Heart right ventricle (tissue), 16 donors: ENCODE results near the gene KIAA2012. TPM values are rescaled to one million over a fixed set of nuclear protein-coding genes. Genes with fewer than 3 reads are reported as not detected.
A peak's percentile ranks its signal among the peaks of the same experiment; 100 is the strongest.

Experiments used
- ATAC-seq, 8 donors: fragments of 200-7000 bp; cut with Tn5 transposase; one replicate each; pipeline ENCODE4 v1.9.1; 2020; ENCODE audit warnings: mild to moderate bottlenecking in 8 of 8, moderate library complexity in 8 of 8, moderate number of reproducible peaks in 1 of 8
- DNase-seq, 2 donors: peaks; one replicate each; pipeline ENCODE4 v3.0.0-alpha.2; 2020
- H3K27ac ChIP-seq, 10 donors: fragments of 200-600 bp; sonication (generic) in 2 of 10; one replicate each; pipeline versions ENCODE4 v1.5.0 to v1.8.0; 2020 to 2022; ENCODE audit warnings: mild to moderate bottlenecking in 3 of 10
- H3K27me3 ChIP-seq, 7 donors: fragments of 200-600 bp; one replicate each; pipeline ENCODE4 v1.8.0; 2021 to 2022; ENCODE audit warnings: mild to moderate bottlenecking in 2 of 7
- H3K36me3 ChIP-seq, 9 donors: fragments of 200-600 bp; sonication (generic) in 1 of 9; one replicate each; pipeline versions ENCODE4 v1.5.0 to v1.8.0; 2020 to 2022; ENCODE audit warnings: mild to moderate bottlenecking in 2 of 9
- H3K4me1 ChIP-seq, 9 donors: fragments of 200-600 bp; sonication (generic) in 1 of 9; one replicate each; pipeline versions ENCODE4 v1.5.0 to v1.8.0; 2020 to 2022; ENCODE audit warnings: mild to moderate bottlenecking in 4 of 9
- H3K4me3 ChIP-seq, 10 donors: fragments of 200-600 bp; sonication (generic) in 2 of 10; one replicate each; pipeline versions ENCODE4 v1.5.0 to v1.8.0; 2020 to 2022; ENCODE audit warnings: mild to moderate bottlenecking in 7 of 10, moderate library complexity in 2 of 10
- H3K9me3 ChIP-seq, 11 donors: fragments of 200-600 bp in 10 of 11; sonication (generic) in 2 of 11; one replicate each; pipeline versions ENCODE4 v1.5.0 to v1.8.0; 2013 to 2022; ENCODE audit warnings: mild to moderate bottlenecking in 2 of 11, control low read depth in 1 of 11, moderate library complexity in 1 of 11
- WGBS, 2 donors: extraction: QIAGEN DNeasy Blood & Tissue Kit; methylation state at CpG; one replicate each; pipeline ENCODE4 v1.1.7; 2013; ENCODE audit warnings: inconsistent platforms in 1 of 2; 5-methylcytosine and 5-hydroxymethylcytosine counted together
- intact Hi-C, 10 donors: fragments of 100-400 bp; cut with DNase I; formaldehyde crosslinking; loops; one replicate each; pipeline versions ENCODE4 v1.11.1 to v1.14.2; 2022
- polyA plus RNA-seq, 2 donors: library from polyadenylated mRNA; stranded (reverse); fragments of 200-250 nt; gene quantifications; one replicate each; pipeline ENCODE4 v1.2.3, GENCODE V29; 2013
- total RNA-seq, 10 donors: library from RNA; stranded (reverse); fragmentation: NEBNext Ultra II Directional in 3 of 10; extraction: Animal tissue kit (Norgen Biotek cat#: 25700) in 3 of 10; gene quantifications; one replicate each; pipeline versions ENCODE4 v1.2.1 to v1.2.4, GENCODE V29; 2021 to 2023
- TF ChIP-seq, protein P1 (sequence below), 9 donors: fragments of 200-600 bp; sonication (generic) in 2 of 9; IDR thresholded peaks; one replicate each; pipeline versions ENCODE4 v1.5.0 to v1.8.0; 2021 to 2022; ENCODE audit warnings: antibody characterized with exemption in 9 of 9, mild to moderate bottlenecking in 5 of 9, moderate library complexity in 1 of 9
- donor health status: Arrhythmogenic right ventricular cardiomyopathy.
- donor health status: ischemic (EF 13 %, LVEDD 7.1; RV severe dilation, severe dysfunction).
- donor health status: healthy with polysubstance abuse.
- donor health status: DM: no; HTN: yes; CAD: no.
- donor health status: DM: no; HTN: no; CAD: no.
- donor health status: ischemic (EF 25% LVEDD 6.9; RV normal size, moderate dysfunction).
- donor health status: ischemic (EF 25% LVEDD 5.7; RV mildly dilated, moderate dysfunction).
- donor health status: healthy.
- donor health status: DM: yes; HTN: yes; CAD: no.
- donor health status: Ischemic cardiomyopathy.
- donor health status: ischemic (EF 35%, LVEDD 5.7; RV mildly dilated, moderate dysfunction).
- donor health status: nonischemic (EF 11% LVEDD 7.7; RV severe dilation, severe dysfunction).
- donor health status: DM: yes; HTN: yes; CAD: no.
- donor health status: PGD.
- donor health status: ischemic (EF 29% LVEDD 5.4; RV normal size, mild dysfunction).
- donor health status: nonischemic (EF 23%, LVEDD 6.1; RV moderate dilation, normal function).

The KIAA2012 gene
- total and polyA plus RNA-seq, 12 donors, result not detected

DNA sequence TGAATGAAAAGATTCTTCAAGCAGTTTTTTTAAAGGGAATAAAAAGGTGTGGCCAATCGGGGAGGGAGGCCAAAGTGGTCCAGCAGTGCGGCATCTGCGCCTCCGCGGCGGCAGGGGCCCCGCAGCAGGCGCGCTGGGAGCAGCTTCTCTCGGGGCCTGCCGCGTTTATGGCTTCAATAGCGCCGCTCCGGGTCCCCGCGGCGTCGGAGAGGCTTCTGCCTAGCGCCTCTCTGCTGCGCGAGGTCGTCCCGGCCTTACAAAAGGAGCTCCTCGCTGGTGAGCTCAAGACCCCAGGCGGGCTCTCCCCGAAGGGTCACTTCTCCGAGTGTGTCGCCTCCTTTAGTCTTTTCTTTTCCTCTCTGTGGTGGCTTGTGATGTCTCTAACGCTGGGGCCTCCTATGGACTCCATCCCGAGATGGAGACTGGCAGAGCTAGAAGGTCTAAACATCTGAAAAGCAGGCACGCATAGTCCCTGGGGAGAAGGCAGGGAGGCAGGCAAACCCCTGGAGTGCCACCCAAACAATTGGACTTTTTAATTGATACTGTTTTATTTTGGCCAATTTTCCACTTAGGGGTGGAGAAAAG, 98.3 kb downstream of the KIAA2012 start:
- Histone ChIP-seq H3K4me1 (peaks cover 0 to 19% (median 6%) of the 10 kb centered on the region in 9 donors), H3K9me3 (no peaks in the 10 kb centered on the region), H3K36me3 (no peaks in the 10 kb centered on the region), H3K27ac (no peak overlapping the region), H3K4me3 (peak overlapping the region in 8 of 10 donors; percentile 5 to 35 (median 31)), H3K27me3 (peaks cover 0 to 13% (median 0%) of the 10 kb centered on the region in 7 donors)
- DNase-seq (peak in 1 of 2 donors; percentile 18), ATAC-seq (peak in 7 of 8 donors; percentile 46 to 74 (median 67))
- 11 to 19% methylated on average over 32 of the region's 32 CpGs for WGBS, 2 donors
- intact Hi-C loops, result loop anchor here in 5 of 10 donors (10.0 kb wide), 4 partner anchors 107 to 377 kb away; partner anchors contain the start of gene FZD7 (in 3 of the 5)
- TF ChIP-seq, protein P1, sequence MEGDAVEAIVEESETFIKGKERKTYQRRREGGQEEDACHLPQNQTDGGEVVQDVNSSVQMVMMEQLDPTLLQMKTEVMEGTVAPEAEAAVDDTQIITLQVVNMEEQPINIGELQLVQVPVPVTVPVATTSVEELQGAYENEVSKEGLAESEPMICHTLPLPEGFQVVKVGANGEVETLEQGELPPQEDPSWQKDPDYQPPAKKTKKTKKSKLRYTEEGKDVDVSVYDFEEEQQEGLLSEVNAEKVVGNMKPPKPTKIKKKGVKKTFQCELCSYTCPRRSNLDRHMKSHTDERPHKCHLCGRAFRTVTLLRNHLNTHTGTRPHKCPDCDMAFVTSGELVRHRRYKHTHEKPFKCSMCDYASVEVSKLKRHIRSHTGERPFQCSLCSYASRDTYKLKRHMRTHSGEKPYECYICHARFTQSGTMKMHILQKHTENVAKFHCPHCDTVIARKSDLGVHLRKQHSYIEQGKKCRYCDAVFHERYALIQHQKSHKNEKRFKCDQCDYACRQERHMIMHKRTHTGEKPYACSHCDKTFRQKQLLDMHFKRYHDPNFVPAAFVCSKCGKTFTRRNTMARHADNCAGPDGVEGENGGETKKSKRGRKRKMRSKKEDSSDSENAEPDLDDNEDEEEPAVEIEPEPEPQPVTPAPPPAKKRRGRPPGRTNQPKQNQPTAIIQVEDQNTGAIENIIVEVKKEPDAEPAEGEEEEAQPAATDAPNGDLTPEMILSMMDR (IDR thresholded peaks at IDR 0.05), result no peak

DNA sequence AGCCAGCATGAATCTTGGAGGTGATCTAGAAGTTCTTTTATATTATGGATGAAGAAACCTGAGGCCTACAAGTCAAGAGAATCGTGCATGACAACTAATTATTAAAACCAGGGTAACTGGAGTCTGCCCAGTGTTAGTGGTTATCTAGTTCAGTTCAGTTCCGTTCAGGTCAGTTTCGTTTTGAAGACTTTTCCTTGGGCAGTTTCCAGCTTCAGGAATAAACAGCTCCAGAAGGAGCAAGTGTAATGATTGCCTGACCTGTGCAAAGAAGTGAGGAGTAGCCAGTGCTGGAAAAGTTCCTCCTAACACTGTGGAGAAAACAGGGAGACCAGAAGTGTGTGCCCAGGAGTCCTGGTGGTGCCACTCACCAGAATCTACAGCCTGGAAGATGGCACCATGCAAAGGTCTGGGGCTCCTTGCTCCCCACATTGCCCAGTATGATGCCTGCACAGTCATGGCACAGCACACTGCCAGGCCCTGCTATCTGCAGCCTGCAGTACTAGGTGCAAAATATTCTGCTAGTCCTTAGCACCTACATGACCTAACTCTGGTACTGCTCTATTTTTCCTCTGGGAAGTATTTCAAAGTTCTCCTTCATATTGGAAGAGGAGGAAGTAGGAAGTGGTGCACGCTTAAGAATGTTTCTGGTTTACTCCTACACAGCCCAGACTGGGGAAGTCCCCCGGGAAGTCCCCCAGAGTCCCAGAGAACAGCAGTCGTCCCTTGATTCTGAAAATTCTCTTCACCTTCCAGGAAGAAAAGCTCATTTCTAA, 99.6 kb downstream of the KIAA2012 start:
- intact Hi-C loops, result loop anchor here in 5 of 10 donors (10.0 kb wide), 4 partner anchors 108 to 378 kb away; partner anchors contain the start of gene FZD7 (in 3 of the 5)
- Histone ChIP-seq H3K9me3 (no peaks in the 10 kb centered on the region), H3K4me1 (peaks cover 0 to 19% (median 6%) of the 10 kb centered on the region in 9 donors), H3K27me3 (peaks cover 0 to 13% (median 0%) of the 10 kb centered on the region in 7 donors), H3K4me3 (no peak overlapping the region), H3K27ac (no peak overlapping the region), H3K36me3 (no peaks in the 10 kb centered on the region)
- 42 to 64% methylated on average over 6 of the region's 6 CpGs for WGBS, 2 donors
- TF ChIP-seq, protein P1 (IDR thresholded peaks at IDR 0.05), result no peak
- DNase-seq (no peak), ATAC-seq (no peak)

DNA sequence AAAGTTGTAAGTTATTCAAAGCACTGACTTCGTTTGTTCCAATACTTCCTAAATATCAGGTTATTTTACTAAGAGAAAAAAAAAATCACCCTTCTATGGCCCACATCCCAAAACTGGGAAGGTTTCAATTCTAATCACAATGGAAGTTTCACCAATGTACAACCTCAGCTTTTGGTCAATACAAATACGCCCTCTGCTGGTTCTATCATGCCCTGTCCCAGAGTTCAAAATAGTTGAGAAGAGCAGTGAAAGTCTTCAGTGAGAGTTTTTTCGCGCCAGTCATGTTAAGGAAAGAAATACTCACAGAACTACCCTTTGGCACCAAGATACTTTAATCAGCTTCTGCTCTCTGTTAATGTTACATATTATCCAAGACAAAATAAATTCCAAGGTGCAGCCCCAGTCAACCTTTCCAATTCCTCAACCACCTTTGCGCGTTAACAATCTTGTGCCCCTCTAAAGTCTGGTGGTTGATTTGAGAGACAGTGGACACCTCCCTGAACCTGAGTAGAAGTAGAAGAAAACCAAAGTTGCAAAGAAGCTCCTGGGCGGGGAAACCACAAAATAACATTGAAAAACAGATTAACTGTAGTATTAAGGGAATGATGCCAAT, 105.4 kb downstream of the KIAA2012 start:
- Histone ChIP-seq H3K27ac (no peak overlapping the region), H3K4me1 (no peaks in the 10 kb centered on the region), H3K27me3 (no peaks in the 10 kb centered on the region), H3K9me3 (no peaks in the 10 kb centered on the region), H3K36me3 (no peaks in the 10 kb centered on the region), H3K4me3 (no peak overlapping the region)
- 44% methylated on average over 7 of the region's 7 CpGs for WGBS, 2 donors
- TF ChIP-seq, protein P1 (IDR thresholded peaks at IDR 0.05), result peak; percentile 54 to 92 (median 88)
- ATAC-seq (peak in 7 of 8 donors; percentile 75 to 90 (median 83)), DNase-seq (peak in 1 of 2 donors; percentile 55)
- intact Hi-C loops, result loop anchor here (1.0 to 10.0 kb wide), 15 partner anchors 114 to 386 kb away; partner anchors contain the start of gene FZD7 (in 4 of the 10)

DNA sequence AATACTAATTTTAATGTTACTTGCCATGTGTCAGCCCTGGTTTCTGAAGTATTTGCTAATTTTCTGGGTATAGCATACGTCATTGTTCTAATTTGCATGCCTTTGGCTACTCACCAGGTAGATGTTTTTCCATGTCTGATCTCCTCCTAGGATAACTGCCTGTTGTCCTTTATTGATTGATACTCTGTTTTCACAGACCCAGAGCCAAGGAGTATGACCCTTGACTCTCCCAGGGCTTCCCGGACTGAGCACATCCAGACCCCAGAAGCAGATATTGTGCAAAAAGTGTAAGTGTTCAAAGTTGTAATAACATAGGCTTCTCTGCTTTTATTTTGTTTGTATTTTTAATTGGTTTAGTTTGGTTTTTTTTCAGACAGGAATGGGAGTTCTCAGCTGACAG, 111.5 kb downstream of the KIAA2012 start:
- intact Hi-C loops, result no loop called here
- H3K4me3 ChIP-seq, result no peak overlapping the region
- H3K4me1 ChIP-seq, result no peaks in the 10 kb centered on the region
- no peak for ATAC-seq
- H3K9me3 ChIP-seq, result no peaks in the 10 kb centered on the region
- H3K36me3 ChIP-seq, result no peaks in the 10 kb centered on the region
- H3K27ac ChIP-seq, result no peak overlapping the region
- WGBS, 2 donors, result 77 to 84% methylated on average over 2 of the region's 2 CpGs
- peaks cover 0 to 6% (median 0%) of the 10 kb centered on the region in 7 donors for H3K27me3 ChIP-seq
- no peak for DNase-seq
- TF ChIP-seq, protein P1 (IDR thresholded peaks at IDR 0.05), result no peak
